Hippocampal formation (tissue), 2 donors: ENCODE data around the gene PTPRN2.
"Not testable (repeated sequence)": the region's sequence is repeated elsewhere in the genome, so short reads cannot be mapped to it uniquely, and the experiment has no call there.

Experiments
- DNase-seq, 2 donors: peaks; one replicate each; lab custom pipeline; 2025; lab: John Stamatoyannopoulos, UW

PTPRN2 gene

DNA sequence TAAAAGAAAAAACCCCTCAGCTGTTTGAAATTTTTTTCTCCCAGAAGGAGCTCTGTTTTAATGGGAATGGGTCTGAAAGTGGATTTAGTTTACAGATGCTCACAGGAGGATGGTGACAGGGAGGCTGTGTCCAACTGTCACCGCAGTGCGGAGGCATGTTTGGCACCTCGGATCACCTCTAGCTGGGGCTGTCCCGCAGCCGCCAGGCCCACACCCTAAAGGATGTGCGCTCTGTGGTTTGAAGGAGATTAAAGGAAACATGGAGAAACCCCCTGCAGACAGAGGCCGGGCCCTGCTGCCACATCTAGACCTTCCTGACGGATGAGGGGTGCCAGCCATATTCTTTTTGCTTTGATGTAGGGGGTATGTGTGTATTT is 1090.3 kb downstream of the PTPRN2 start:
- no peak for DNase-seq

DNA sequence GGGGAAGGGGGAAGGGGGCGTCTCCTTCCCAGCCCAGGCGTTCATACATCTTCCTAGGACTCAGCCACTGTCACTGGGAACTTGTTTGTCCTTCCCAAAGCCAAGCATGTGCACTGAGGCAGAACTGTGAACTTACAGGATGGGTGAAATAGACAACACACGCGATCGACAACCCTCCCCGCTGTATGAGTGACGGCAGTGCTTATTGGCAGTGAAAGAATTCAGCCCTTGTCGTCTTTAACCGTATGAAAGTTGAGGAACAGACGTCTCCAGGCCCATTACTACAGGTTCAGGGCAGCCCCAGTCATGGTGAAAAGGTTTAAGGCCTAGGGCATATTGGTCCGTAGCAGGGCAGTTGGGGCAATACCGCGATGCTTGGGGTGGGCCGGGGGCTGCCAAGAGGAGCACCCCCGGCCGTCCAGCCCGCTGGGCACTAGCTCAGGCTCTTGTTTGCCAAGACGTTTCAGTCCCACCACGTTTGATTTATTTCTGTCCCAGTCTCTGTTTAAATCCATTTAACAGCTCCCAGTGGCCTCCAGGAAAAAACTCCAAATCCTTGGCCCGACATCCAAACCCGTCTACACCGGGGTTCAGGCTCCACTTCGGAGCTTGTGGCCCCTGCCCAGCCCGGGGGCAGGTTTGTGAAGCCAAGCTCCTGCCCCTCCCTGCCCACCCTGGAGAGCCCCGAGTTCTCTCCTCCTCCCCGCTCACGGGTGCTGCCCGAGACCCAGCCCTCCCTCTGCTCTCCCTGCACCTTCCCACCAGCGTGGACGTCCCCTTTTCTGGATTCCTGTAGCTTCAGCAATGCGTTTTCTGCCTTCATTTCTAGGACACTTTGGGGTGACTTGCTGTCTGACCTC is 1091.0 kb downstream of the PTPRN2 start:
- DNase-seq, result no peak

DNA sequence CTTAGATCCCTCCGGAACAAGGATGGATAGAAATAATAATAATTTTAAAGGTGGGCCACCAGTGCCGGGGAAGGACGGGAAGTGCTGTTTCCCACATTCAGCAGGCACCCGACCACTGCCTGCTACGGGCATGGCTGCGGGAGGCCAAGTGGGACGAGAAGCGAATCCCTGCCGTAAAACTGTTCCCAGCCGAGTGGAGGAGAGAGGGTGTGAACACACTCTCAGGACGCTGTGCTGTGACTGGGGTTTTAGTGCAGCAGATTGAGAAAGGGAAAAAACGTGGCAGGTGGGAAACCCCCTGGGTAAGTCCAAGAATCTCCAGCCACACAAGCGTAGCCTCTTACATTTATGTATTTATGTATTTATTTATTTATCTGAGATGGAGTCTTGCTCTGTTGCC is 1092.0 kb downstream of the PTPRN2 start:
- DNase-seq, result no peak

DNA sequence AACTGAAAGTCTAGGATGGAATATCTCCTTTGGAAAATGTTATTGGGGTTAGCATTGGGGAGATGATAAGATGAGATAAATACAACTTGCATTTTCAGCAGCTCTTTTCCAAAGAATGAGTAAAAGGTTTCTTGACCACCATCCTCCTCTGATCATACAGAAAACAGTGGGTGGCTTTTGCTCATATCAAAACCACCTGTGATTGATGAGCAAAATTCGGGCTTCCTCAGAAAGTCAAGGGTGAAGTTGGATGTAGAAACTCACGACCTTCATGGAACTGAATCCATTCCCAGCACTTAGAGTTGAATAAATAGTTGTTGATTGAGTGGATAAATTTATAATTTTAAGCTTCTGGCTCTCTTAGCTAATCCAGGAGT is 1092.5 kb downstream of the PTPRN2 start:
- no peak for DNase-seq

DNA sequence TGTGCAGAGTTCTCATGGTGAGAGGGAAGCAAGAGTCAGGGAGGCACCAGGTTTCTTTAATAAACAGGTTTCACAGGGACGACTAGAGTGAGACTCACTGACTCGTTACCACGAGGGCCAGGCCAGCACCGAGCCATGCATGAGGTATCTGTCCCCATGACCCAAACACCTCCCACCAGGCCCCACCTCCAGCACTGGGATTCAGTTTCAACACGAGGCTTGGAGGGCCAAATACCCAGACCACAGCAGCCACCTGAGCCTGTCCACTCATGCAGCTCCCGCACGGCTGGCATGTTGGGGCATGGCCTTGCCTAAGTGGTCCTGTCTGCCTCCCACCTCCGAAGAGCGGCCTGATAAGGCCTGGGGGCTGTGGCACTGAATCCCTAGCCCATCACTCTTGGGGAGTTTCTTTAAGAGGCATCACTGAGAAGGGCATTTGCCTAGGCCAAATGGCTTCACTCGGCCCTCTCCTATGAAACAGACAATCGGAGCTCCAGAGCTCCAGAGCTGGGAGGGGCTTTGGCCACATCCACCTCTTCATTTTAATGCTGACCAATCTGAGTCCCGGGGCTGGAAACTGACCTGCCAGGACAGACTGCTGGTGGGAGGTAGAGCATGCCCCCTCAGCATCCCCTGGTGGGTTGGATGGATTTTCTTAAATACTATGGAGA is 1093.0 kb downstream of the PTPRN2 start:
- no peak for DNase-seq

DNA sequence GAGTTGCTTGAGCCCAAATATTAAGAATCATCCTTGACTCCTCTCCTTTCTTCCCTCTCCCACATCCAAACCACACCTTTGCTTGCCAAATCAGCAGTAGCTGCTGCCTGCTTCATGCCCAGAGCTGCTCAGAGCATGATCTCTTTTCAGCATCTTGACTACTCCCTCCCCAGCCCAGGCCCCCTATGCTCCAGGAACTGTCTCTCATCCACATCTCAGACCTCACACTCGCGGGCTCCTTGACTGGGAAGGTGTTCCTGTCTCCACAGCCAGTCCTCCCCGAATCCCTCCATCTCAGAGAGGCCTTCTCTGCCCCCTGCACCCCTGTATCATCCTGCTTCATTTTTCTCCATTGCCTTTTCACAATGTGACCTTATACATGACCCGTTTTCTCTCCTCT is 1093.8 kb downstream of the PTPRN2 start:
- no peak for DNase-seq

DNA sequence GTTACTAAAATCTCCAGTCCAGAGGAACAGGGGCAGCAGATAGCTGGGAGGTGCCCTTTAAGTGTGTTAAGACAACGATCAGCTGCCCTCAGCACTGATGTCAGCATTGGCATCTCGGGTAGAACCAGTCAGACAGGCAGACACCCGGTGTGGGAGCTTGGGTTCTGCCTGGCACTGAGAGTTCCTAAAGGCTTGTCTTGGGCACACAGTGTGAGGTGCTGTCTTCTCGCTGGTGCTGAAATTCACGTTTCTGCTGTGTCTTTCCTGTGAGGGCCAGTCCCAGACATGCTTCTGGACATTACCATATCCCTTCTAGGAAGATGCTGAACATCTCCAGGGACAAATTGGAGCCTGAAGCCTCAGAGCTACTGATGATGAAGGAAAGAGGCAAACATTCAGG is 1094.6 kb downstream of the PTPRN2 start:
- no peak for DNase-seq

DNA sequence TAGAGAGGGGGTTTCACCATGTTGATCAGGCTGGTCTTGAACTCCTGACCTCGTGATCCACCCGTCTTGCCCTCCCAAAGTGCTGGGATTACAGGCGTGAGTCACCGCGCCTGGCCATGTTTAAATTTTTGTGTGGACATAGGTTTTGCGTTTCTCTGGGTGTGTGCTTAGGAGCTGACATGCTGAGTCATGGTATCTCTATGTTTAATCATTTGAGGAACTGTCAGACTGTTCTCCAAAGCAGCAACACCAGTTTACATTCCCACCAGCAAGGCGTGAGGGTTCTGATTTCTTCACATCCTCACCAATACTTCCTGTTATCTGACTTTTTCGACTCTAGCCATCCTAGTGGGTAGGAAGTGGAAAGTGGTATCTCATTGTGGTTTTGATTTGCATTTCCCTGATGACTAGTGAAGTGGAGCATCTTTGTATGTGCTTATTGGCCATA is 1097.1 kb downstream of the PTPRN2 start:
- no peak for DNase-seq

DNA sequence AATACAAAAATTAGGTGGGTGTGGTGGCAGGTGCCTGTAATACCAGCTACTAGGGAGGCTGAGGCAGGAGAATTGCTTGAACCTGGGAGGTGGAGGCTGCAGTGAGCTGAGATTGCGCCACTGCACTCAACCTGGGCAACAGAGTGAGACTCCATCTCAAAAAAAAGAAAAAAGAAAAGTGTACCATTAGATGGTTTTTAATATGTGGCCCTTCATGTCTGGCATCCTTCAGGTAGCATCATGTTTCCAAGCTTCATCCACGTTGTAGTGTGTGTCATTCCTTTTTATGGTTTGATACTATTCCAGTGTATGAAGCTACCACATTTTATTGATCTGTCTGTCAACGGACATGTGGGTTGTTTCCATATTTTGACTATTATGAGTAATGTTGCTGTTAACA is 1097.8 kb downstream of the PTPRN2 start:
- not testable (repeated sequence) for DNase-seq
